IPS DF 6.9 (cell line): Measurements from ENCODE around the gene ERAP2.

Source experiments
- DNase-seq: peaks from one replicate; pipeline ENCODE4 v3.0.0-alpha.2; 2013; ENCODE audit warnings: low read depth, low spot score
- H3K27ac ChIP-seq: one replicate; pipeline ENCODE4 v1.5.1; 2013; ENCODE audit warnings: low read length, control low read depth
- H3K27me3 ChIP-seq: 2 replicates; pipeline ENCODE4 v1.6.1; 2013; ENCODE audit warnings: mild to moderate bottlenecking, low read length; ENCODE audit not compliant: control insufficient read depth, insufficient read depth
- H3K36me3 ChIP-seq: 2 replicates; pipeline ENCODE4 v1.6.1; 2013; ENCODE audit warnings: low read length; ENCODE audit not compliant: control insufficient read depth, insufficient read depth
- H3K4me1 ChIP-seq: 2 replicates; pipeline ENCODE4 v1.6.1; 2013; ENCODE audit warnings: low read length; ENCODE audit not compliant: control insufficient read depth, insufficient read depth
- H3K4me3 ChIP-seq: 2 replicates; pipeline ENCODE4 v1.5.1; 2013; ENCODE audit warnings: mild to moderate bottlenecking, low read length
- H3K9me3 ChIP-seq: 2 replicates; pipeline ENCODE4 v1.6.1; 2013; ENCODE audit warnings: low read length, inconsistent platforms; ENCODE audit not compliant: control insufficient read depth, insufficient read depth
- WGBS: extraction: QIAGEN DNeasy Blood & Tissue Kit; methylation state at CpG from one replicate; pipeline ENCODE4 v1.1.7; 2013; ENCODE audit warnings: mixed read lengths, missing lambda C conversion rate; ENCODE audit not compliant: insufficient read length, insufficient coverage; 5-methylcytosine and 5-hydroxymethylcytosine counted together

ERAP2 gene

GRCh38 chr5:96942911-96943310, 66.6 kb downstream of the ERAP2 start:
- Histone ChIP-seq H3K4me1 (no peaks in the 10 kb centered on the region), H3K27ac (no peak overlapping the region), H3K9me3 (no peaks in the 10 kb centered on the region), H3K27me3 (no peaks in the 10 kb centered on the region), H3K4me3 (no peak overlapping the region), H3K36me3 (no peaks in the 10 kb centered on the region)
- no peak for DNase-seq
- WGBS: no CpG with 5 or more reads among the region's 1 CpG

DNA sequence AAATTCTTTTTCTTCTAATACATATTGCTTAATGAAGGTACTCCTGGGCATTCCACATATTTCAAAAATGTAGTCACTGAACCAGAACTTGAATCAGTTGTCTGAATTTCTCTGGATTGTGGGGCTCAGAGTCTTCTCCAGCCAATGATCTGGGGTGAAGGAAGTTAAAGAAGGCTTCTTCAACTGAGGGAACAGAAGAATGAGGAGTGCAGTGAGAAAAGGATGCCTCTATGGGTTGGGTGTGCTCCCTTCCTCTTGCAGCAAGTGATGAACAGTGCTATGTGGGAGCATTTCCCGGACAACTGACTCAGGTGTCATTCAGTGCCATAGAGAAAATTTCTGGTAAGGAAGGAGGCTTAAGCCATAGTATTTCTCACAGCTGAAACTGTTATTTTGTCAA, 67.5 kb downstream of the ERAP2 start:
- H3K4me1 ChIP-seq: no peaks in the 10 kb centered on the region
- H3K27me3 ChIP-seq: no peaks in the 10 kb centered on the region
- WGBS: no CpG with 5 or more reads among the region's 1 CpG
- no peaks in the 10 kb centered on the region for H3K9me3 ChIP-seq
- DNase-seq: no peak
- no peak overlapping the region for H3K4me3 ChIP-seq
- H3K36me3 ChIP-seq: no peaks in the 10 kb centered on the region
- H3K27ac ChIP-seq: no peak overlapping the region

DNA sequence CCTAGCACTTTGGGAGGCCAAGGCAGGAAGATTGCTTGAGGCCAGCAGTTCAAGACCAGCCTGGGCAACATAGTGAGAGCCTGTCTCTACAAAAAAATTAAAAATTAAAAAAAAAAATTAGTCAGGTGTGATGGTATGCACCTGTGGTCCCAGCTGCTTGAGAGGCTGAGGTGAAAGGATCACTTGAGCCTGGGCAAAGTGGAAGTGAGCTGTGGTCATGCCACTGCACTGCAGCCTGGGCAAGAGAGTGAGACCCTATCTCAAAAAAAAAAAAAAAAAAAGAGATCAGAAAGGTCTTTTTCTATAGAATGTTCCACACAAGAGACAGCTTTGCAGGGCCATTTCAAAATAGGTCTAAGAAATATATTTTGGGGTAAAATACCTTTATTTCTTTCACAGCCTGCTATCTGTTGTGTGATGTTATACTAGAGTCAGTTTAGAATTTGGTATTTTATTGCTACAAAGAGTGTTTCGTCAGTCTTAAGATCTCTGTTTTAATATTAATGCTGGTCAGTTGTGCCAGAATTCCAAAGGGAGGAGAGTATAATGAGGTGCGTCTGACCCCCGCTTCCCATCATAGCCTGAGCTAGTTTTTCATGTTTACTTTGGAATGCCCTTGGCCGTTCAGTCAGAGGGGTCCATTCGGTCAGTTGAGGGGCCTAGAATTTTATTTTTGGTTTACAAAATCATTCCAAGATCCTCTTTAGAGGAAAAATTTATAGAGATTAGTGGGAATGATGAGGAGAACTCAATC, 69.0 kb downstream of the ERAP2 start:
- no CpG with 5 or more reads among the region's 5 CpGs for WGBS
- Histone ChIP-seq H3K36me3 (no peaks in the 10 kb centered on the region), H3K4me1 (no peaks in the 10 kb centered on the region), H3K27ac (no peak overlapping the region), H3K4me3 (no peak overlapping the region), H3K9me3 (no peaks in the 10 kb centered on the region), H3K27me3 (no peaks in the 10 kb centered on the region)
- DNase-seq: no peak

- WGBS: no CpG with 5 or more reads among the region's 3 CpGs
- Histone ChIP-seq H3K9me3 (no peaks in the 10 kb centered on the region), H3K4me1 (no peaks in the 10 kb centered on the region), H3K27me3 (no peaks in the 10 kb centered on the region), H3K36me3 (no peaks in the 10 kb centered on the region), H3K4me3 (no peak overlapping the region), H3K27ac (no peak overlapping the region)
- no peak for DNase-seq
These were observed 70.1 kb downstream of the ERAP2 start for GRCh38 chr5:96946381-96946780.

DNA sequence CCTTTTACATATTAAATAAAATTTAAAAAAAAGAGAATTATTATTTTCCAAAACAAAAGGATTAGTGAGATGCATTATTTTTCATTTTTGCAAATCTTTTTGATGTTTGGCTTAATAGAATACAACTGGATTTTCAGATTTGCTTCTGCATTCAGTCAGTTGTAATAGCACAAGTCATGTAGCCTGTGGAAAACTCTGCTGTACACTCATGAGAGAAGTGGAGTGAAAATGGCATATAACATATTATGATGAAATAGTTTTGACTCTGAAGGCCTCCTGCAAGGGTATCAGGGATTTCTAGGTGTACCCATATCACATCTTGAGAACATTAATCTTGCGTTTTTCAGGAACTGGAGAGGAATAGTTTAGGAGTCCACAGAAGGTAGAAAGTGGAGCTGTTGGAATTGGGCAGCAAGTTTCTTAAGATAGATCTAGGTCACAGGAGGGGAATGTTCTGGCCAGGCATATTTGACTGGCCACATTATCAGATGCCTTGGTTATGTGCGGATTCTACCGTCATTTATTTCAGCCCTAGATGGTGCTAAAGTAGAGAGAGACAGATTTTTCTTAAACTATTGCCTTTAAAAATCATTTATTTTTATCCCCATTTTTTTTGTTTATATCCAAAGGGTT, 75.9 kb downstream of the ERAP2 start:
- H3K9me3 ChIP-seq: no peaks in the 10 kb centered on the region
- H3K36me3 ChIP-seq: no peaks in the 10 kb centered on the region
- H3K4me1 ChIP-seq: no peaks in the 10 kb centered on the region
- no peak overlapping the region for H3K4me3 ChIP-seq
- no peak for DNase-seq
- no peak overlapping the region for H3K27ac ChIP-seq
- H3K27me3 ChIP-seq: no peaks in the 10 kb centered on the region
- WGBS: no CpG with 5 or more reads among the region's 3 CpGs

GRCh38 chr5:96952974-96953730, 76.9 kb downstream of the ERAP2 start:
- H3K4me3 ChIP-seq: no peak overlapping the region
- H3K27me3 ChIP-seq: no peaks in the 10 kb centered on the region
- no CpG with 5 or more reads among the region's 7 CpGs for WGBS
- H3K4me1 ChIP-seq: no peaks in the 10 kb centered on the region
- H3K9me3 ChIP-seq: no peaks in the 10 kb centered on the region
- H3K36me3 ChIP-seq: no peaks in the 10 kb centered on the region
- no peak overlapping the region for H3K27ac ChIP-seq
- no peak for DNase-seq

DNA sequence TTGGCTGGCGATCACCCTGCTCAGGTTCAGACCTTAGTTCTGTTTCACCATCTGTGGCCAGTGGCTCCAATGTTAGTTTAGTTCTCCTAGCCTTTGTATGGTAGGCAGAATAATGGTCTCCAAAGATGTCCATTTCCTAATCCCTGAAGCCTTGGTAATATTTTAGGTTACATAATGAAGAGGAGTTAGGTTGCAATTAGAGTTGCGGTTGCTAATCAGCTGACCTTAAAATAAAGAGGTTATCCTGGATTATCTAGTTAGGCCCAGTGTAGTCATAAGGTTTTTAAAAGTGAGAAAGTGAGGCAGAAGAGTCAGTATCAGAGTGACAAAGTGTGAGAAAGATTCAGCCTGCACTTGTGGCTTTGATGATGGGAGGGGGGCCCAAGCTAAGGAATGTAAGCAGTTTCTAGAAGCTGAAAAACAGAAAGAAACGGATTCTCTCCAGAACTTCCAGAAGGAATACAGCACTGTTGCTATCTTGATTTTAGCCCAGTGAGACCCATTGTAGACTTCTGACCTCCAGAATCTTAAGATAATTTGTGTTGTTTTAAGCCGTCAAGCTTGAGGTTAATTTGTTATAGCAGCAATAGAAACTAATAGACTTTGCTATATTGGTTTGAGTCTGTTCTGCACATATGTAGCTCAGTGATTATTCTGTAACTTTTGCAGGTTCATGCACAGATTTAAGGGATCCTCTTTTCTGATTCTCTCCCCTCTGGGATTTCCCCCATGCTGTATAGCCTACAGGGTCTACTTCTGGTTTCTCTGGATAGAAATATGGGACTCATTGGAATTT, 81.2 kb downstream of the ERAP2 start:
- H3K27ac ChIP-seq: no peak overlapping the region

DNA sequence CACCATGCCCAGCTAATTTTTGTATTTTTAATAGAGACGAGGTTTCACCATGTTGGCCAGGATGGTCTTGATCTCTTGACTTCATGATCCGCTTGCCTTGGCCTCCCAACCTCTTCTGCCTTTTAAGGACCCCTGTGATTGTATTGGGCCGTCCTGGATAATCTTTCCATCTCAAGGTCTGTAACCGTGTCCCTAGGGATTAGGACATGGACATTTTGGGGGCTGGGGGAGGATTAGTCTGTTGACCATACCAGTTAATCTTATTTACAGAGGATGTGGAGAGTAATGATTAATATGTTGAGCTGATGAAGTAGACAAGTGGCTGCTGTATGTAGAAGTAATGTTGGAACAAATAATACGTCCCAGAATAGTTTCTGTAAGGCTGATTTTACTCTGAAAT, 82.7 kb downstream of the ERAP2 start:
- no peak for DNase-seq
- Histone ChIP-seq H3K36me3 (no peaks in the 10 kb centered on the region), H3K4me3 (no peak overlapping the region), H3K4me1 (no peaks in the 10 kb centered on the region), H3K27ac (no peak overlapping the region), H3K27me3 (no peaks in the 10 kb centered on the region; the same call in 1 of the 2 replicates), H3K9me3 (no peaks in the 10 kb centered on the region)
- no CpG with 5 or more reads among the region's 5 CpGs for WGBS

More for the DNA sequence above, 81.2 kb downstream of the ERAP2 start:
- no peak overlapping the region for H3K4me3 ChIP-seq
- no peak for DNase-seq
- H3K4me1 ChIP-seq: no peaks in the 10 kb centered on the region
- no CpG with 5 or more reads among the region's 4 CpGs for WGBS
- H3K36me3 ChIP-seq: no peaks in the 10 kb centered on the region
- no peaks in the 10 kb centered on the region for H3K9me3 ChIP-seq
- H3K27me3 ChIP-seq: no peaks in the 10 kb centered on the region

DNA sequence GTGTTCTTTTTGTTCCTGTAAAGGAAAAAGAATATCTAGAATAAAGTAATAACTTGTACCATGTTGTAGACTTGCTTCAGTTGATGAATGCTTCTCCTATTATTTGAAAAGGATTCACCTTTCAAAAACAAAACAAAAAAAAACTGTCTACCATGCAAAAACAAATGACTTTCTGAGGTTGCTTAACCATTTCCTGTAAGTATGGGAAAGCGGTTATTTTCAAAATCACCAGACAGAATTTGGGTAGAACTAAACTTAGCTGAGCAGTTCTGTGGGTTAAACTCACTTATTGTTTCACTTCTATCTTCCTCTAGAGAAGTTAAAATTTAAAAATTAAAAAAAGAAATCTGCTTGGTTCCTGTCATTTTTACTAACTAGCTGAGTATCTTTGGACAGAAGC, 84.8 kb downstream of the ERAP2 start:
- no peaks in the 10 kb centered on the region for H3K9me3 ChIP-seq
- no peak overlapping the region for H3K4me3 ChIP-seq
- DNase-seq: no peak
- no peak overlapping the region for H3K27ac ChIP-seq
- no CpG with 5 or more reads among the region's 1 CpG for WGBS
- no peaks in the 10 kb centered on the region for H3K36me3 ChIP-seq
- H3K27me3 ChIP-seq: no peaks in the 10 kb centered on the region; the same call in 1 of the 2 replicates
- H3K4me1 ChIP-seq: no peaks in the 10 kb centered on the region

DNA sequence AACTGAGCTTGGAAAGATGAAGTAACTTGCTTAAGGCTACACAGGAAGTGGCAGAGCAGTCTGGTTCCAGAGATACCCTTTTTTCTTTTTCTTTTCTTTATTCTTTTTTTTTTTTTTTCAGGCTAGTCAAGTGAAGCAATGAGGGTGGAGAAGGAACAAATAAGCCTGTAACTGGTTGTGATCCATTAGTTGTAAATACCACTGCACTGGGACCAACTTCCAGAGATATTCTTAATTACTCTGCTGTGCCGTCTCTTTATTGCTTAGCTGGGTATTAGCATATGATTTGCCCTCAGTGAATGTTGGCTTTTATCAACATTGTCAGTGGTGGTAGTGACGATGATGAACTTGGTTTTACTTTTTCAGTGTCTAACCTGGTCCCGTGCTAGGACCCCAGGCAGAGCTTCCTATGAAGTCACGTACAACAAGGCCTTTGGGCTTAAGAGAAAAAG, 86.3 kb downstream of the ERAP2 start:
- H3K27ac ChIP-seq: no peak overlapping the region
- H3K9me3 ChIP-seq: no peaks in the 10 kb centered on the region
- DNase-seq: no peak
- no peaks in the 10 kb centered on the region for H3K4me1 ChIP-seq
- WGBS: no CpG with 5 or more reads among the region's 4 CpGs
- H3K27me3 ChIP-seq: no peaks in the 10 kb centered on the region; the same call in 1 of the 2 replicates
- no peak overlapping the region for H3K4me3 ChIP-seq
- H3K36me3 ChIP-seq: no peaks in the 10 kb centered on the region
